IPS DF 4.7 (cell line): ENCODE measurements around the gene DNAAF2.
"Not testable (repeated sequence)": the region's sequence is repeated elsewhere in the genome, so short reads cannot be mapped to it uniquely, and the experiment has no call there.

Experiments used
- DNase-seq: peaks from one replicate; pipeline ENCODE4 v3.0.0-alpha.2; 2013; ENCODE audit warnings: low spot score; ENCODE audit errors: extremely low read depth

Gene DNAAF2

GRCh38 chr14:49622022-49622607, 12.9 kb downstream of the DNAAF2 start:
- DNase-seq, result no peak

GRCh38 chr14:49621114-49621881, 13.7 kb downstream of the DNAAF2 start:
- no peak for DNase-seq

- DNase-seq, result peak; percentile 95
Observed at GRCh38 chr14:49620182-49621113, 14.6 kb downstream of the DNAAF2 start, which contains the start of the genes MGAT2 and RPL36AL. Gene MGAT2 (plus strand): TSS chr14:49620799. CDS start chr14:49621269, 470 bp downstream. Gene RPL36AL (minus strand): TSS chr14:49620626. CDS start chr14:49619104, 1,522 bp downstream.

- DNase-seq, result no peak
Observed at GRCh38 chr14:49619730-49620129, 15.3 kb downstream of the DNAAF2 start.

GRCh38 chr14:49619273-49619672, 15.8 kb downstream of the DNAAF2 start:
- DNase-seq, result not testable (repeated sequence)

- no peak for DNase-seq
Observed at GRCh38 chr14:49617852-49618519, 17.1 kb downstream of the DNAAF2 start.

GRCh38 chr14:49615776-49616175, 19.3 kb downstream of the DNAAF2 start:
- DNase-seq, result no peak

GRCh38 chr14:49614196-49614595, 20.8 kb downstream of the DNAAF2 start:
- DNase-seq, result no peak

GRCh38 chr14:49612671-49613070, 22.4 kb downstream of the DNAAF2 start:
- no peak for DNase-seq

GRCh38 chr14:49612251-49612650, 22.8 kb downstream of the DNAAF2 start:
- DNase-seq, result no peak

- DNase-seq, result no peak
Observed at GRCh38 chr14:49607583-49607982, 27.5 kb downstream of the DNAAF2 start.

GRCh38 chr14:49598485-49599300, 36.4 kb downstream of the DNAAF2 start, which contains the start of gene LRR1:
Gene LRR1 (plus strand): TSS chr14:49598940. CDS start chr14:49599021, 81 bp downstream.
- DNase-seq, result no peak

- DNase-seq, result no peak
Observed at GRCh38 chr14:49598189-49598484, 36.9 kb downstream of the DNAAF2 start.

- DNase-seq, result no peak
Observed at GRCh38 chr14:49594347-49595091, 40.5 kb downstream of the DNAAF2 start.

- DNase-seq, result no peak
Observed at GRCh38 chr14:49593016-49593415, 42.0 kb downstream of the DNAAF2 start.

GRCh38 chr14:49589387-49589786, 45.7 kb downstream of the DNAAF2 start:
- DNase-seq, result no peak

- DNase-seq, result no peak
Observed at GRCh38 chr14:49586673-49587460, 48.2 kb downstream of the DNAAF2 start.

GRCh38 chr14:49585803-49586672, 49.0 kb downstream of the DNAAF2 start, which contains the start of gene RPS29:
Gene RPS29 (minus strand): TSS chr14:49586380. CDS start chr14:49586346, 34 bp downstream.
- peak; percentile 97 for DNase-seq
